Iris pigment epithelial cell (primary cell): Measurements from ENCODE around the gene COL11A2.
A peak's percentile ranks its signal among the peaks of the same experiment; 100 is the strongest.

Source experiments
- DNase-seq: peaks from one replicate; pipeline ENCODE4 v3.0.0-alpha.2; 2011; ENCODE audit warnings: low read depth

The COL11A2 gene

DNA sequence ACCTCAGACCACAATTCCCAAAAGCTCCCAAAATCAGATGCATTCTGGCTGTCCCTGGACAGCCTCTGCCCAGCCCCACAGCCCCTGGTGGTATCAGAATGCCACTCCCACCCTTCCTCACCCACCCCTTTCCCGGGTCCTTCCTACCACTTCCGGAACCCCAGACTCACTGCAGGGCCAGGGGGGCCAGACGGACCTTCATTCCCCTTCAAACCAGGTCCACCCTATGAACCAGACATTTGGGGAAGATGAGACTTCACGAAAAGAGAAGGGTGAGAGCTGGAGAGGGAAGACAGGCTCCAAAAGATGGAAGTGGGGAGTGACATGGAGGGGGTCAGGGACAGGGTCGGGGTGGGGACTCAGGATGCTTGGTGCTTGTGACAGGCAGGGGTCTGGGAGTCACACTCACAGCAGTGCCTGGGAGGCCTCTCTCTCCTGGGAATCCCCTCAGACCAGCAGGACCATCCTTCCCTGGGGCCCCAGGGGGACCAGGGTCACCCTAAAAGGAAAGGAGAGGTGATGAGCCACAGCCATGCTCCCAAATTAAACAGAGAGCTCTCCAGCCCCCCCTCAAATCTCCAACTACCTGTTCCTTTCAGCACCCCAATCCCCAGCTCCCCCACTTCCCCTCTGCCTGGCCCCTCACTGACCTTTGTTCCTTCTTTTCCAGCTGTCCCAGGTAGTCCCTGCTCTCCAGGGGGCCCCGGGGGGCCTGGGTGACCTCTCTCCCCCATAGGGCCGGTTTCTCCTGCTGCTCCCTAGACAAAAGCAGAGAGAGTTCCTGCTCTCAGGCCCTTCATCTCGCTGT, 20.2 kb downstream of the COL11A2 start:
- no peak for DNase-seq

DNA sequence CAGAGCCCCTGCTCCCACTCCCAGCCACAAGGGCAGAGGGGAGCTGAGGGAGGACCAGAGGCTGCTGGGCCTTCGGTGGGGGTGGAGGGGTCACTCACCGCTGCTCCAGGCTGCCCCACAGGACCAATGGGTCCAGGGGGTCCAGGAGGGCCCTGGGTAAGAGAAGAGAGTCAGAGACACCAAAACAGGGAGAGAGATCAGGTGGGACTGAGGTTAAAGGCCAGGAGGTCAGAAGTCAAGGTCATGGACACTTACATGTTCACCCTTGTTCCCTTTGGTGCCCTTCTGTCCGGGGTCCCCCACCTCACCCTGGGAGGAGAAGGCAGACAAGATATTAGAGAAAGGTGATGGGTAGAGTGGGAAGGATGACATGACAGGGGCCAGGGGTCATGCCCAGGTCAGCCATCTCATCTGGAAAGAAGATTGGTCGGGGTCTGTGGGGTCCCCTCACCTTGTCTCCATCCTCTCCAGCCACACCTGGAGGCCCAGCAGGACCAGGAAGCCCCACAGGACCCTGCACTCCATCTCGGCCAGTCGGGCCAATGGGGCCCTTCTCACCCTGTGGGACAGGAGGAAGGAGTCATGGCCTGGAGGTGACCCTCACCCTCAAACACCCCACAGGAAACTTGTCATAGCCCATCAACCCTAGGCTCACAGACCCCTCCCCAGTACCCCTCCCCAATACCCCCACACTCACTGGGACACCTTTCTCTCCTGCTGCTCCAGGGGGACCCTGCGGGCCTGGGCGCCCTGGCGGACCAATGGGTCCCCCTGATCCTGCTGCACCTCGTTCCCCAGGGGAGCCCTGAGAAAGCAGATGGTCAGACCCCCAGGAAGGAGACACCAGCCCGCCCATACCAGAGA, 21.0 kb downstream of the COL11A2 start:
- no peak for DNase-seq

DNA sequence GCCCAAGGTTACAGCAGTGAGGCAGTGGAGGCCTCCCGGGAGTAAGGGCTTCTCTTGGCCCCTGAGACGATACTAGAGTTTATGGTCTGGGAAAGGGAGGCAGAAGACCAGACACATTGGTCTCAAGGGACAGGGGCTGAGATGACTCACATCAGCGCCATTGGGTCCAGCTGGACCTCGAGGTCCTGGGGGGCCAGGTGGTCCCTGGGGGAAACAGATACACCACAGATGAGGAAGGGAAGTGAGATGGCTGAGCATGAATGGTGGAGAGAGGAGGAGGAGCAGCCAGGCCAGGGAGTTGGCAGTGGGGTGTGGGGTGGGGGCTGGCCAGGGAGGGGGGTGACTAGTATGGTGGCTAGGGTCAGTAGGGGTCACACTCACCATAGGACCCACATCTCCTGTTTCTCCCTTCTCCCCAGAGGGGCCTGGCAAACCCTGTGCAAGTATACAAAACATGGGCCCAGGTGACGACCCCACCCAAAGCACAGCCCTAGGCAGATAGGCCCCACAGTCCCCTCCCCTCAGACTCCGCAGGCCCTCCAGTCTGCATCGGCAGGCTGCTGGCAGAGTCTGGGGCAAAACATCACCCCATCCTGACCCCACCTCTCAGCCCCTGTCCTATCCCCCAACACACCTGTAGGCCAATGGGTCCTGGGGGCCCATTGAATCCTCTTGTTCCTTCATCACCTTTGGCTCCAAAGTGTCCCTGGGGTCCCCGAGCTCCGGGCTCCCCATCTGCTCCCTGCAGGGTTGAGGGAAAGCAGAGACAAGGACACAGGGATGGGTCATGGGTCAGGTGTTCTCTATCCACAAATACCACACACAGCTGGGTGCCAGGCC, 21.9 kb downstream of the COL11A2 start:
- DNase-seq, result no peak

DNA sequence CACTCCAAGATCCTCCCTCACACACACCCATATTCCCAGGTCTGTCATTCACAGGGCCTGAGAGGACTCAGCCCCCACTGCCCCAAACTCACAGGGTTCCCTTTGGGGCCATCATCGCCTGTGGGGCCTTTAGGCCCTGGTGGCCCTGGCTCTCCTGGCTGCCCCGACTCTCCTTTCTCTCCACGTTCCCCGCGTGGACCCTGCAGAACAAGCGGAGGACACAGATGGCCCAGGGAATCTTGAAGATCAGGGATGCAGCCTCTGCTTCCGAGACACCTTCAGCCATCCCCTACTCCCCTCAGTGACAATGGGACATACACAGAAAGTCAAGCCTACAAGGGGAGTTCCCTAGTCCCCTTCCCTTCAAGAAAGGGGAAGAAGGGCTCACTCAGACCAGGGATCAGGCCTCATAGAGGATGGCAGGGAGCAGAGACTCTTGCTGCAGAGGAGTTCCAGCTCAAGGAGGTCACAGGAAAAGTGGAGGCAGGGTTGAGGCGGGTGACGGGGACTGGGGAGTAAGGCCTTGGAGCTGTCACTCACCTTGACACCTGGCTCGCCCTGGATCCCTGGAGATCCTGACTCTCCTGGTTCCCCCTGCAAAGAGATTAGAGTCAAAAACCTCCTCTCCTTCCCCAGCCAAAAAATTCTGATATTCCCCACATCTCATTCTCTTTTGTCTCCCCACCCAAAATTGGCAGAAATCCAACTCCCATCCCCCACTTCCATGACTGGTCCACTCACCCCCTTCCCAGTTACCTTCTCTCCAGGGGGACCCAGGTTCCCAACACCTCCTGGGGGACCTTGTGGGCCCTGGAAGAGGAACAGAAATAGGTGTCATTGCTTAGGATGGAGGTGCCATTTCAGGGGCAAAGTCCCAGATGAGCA, 22.7 kb downstream of the COL11A2 start:
- no peak for DNase-seq

DNA sequence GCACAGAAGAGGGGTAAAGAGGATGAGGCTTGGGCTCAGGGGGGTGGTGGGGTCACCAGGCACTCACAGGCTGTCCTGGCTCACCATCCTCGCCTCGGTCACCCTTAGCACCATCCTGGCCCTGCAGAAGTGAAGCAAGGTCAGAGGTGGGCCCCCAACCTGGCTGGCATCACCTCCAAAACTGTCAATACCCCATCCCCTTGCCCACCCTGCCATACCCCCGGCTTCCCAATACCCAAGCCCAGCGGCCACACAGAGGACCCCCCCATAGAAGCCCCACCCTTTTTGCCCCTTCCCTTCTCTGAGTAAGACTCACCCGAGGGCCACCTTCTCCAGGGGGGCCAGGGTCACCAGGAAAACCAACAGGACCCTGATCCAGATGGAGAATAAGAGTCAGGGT, 23.6 kb downstream of the COL11A2 start:
- DNase-seq, result no peak

DNA sequence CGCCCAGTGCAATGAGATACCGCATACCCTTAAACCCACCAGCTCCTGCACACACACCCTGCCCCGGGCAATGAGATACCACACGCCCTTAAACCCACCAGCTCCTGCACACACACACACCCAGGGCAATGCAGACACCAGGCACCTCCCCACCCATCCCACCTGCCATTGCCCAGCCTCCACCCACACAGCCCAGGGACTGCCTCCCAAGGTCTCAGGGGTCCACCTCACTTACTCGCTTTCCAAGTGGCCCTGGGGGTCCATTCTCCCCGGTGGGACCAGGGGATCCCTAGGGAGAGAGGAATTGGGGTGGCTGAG, 24.0 kb downstream of the COL11A2 start:
- no peak for DNase-seq

DNA sequence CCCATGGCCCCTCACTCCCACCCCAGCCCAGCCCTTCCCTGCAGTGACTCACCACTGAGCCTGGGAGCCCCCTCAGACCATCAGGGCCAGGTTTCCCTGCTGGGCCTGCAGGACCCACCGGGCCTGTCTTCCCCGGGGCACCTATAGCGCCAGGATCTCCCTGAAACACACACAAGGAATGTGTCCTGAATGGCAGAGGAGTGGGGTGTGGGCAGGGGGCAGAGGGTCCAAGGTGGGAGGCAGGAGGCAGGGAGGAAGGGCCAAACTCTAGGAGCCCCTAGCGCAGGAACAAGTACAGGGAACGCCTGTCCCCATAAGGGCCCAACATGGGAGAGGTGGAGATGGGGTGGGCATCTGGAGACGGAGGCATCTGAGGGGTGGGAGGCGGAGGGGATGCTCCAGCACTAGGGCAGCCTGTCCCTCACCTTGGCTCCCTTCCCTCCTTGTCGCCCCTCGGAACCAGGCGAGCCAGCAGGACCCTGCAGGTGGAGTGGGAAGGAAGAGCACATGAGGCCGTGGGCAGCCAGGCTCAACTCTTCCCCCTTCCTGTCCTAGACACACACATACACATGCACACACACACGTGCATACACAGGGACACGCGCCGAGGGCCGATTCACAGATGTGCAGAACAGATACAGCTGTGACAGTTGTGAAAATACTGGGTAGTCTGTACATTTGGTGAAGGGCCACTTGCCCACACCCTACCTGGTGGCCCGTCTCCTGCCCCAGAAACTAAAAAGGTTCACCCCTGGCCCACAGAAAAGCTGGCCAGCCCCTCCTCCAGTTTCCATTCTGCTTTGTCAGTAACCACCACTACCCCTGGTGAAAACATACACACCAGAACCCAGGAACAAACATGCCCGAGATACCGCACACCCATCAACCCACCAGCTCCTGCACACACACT, 24.6 kb downstream of the COL11A2 start:
- no peak for DNase-seq

DNA sequence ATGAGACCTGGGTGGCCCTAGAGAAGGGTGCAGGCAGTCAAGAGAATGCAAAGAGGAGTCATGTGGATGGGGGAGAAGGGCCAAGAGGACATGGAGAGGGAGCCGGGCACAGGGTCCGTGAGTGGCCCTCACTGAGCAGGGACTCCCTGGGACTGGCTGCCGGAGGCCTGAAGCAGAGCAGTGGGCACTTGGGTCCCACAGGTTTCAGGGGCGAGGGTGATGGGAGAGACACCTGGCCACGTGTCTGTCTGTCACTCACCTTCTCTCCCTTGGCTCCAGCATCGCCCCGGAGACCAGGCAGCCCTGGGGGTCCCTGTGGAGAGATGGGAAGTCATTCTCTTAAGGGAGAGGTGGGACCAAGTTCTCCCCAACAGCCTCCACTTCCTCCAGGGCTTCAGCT, 25.5 kb downstream of the COL11A2 start:
- no peak for DNase-seq

DNA sequence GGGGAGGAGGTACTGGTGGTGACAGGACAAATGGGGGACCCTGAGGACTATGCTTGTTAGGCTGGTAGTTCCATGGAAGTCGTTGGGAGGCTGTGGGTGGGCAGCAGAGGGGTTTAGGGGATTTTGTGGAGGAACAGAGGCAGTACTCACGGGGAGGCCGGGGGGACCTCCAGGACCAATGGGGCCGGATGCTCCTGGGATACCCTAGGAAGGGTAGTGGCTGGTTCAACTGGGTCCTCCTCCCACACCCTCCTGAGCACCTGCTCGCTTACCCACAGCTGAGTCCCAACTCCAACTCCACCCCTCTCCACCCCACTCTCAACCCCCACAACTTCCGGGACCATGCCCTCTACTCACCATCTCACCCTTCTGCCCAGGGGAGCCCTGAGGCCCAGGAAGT, 25.9 kb downstream of the COL11A2 start:
- DNase-seq, result no peak

DNA sequence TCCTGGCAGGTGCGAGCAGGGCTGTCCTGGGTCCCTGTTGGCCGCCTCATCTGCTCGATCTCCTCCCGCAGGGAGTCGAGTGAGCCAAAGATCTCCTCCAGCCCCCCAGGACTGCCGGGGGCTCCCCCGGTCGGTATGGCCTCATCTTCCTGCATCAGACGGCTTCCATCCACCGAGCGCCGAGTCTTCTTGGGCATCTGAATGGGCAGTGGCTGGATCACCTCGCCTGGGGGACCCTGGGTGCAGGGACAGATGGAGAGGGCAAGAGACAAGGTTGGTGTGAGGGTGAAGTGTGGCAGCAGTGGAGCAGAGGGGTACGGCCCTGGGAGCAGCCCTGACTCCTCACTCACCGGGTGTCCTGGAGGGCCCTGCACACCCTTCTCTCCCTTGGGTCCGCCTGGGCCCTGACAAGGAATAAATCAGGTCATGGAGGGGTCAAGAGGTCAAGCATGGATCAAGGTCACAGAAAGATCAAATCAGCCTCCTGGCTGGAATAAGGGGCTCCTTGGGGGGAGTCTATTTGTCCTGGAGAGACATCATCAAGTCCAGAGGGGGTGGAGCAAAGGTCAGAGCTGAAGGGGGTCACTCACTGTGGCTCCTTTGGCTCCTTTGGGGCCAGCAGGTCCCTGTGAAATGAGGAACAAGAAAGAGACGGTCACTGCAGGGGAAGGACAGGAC, 26.5 kb downstream of the COL11A2 start:
- DNase-seq, result no peak

DNA sequence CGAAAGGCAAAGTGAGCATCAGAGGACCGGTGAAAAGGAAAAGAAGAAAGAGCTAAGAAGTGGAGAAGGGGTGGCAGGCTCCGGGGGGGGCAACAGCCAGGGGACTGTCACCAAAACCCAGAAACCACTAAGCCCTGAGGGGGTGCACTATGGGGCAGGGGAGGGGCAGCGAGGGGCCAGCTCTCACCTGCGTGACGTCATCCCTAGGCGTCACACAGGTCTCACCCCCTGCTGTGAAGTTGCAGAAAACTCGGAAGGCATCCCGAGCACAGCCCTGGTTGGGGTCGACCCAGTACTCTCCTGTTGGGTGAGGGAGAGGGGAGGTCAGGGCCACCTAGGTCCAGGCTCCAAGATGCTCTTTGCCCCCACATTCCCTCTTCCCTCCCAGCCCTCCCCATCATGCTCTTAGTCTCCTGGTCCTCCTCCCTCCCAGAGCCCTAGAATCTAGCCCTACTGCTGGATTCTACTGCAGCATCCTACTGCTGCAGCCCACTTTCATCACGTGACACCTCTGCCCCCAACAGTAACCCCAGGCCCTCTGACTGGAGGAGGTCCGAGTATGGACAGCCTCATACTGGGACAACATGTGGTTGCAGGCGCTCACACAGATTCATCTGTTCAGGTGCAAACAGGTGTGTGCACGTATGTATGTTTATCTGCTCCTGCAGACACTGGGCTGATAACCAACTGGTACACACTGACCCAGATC, 27.4 kb downstream of the COL11A2 start:
- DNase-seq, result no peak

DNA sequence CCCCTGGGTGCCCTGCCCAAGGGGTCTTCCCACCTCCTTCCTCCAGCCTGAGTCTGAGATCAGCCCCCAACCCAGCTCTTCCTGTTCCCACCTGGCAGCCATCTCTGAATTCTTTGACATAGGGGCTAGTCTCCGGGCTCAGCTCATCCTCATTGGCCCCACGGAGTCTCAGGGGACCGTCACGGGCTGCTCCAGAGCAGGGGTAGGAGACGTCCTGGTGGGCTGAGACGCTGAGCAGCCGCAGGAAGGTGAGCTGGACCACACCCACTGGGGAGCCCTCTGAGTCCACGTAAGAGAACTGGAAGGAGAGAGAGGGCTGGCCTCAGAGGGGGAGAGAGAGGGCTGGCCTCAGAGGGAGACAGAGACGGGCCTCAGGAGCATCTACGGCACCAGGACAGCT, 28.1 kb downstream of the COL11A2 start:
- DNase-seq, result no peak

DNA sequence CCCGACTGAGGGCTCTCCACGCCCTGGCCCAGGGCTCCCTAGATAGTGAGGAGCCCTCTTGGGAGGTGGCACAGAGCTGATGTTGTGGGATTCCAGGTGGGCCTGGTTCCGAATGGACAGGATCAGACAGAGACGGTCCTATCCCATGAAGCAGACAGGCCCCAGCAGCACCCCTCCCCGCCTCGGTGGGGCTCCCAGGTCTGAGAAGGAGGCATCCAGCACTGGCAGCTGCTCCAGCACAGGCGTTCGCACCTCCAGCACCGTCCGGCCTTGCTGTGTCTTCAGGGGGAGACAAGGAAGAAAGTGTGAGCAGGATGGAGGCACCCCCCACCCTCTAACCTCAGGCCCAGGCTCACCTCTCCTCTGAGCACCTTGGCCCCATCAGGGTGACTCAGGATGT, 28.7 kb downstream of the COL11A2 start:
- DNase-seq, result no peak

DNA sequence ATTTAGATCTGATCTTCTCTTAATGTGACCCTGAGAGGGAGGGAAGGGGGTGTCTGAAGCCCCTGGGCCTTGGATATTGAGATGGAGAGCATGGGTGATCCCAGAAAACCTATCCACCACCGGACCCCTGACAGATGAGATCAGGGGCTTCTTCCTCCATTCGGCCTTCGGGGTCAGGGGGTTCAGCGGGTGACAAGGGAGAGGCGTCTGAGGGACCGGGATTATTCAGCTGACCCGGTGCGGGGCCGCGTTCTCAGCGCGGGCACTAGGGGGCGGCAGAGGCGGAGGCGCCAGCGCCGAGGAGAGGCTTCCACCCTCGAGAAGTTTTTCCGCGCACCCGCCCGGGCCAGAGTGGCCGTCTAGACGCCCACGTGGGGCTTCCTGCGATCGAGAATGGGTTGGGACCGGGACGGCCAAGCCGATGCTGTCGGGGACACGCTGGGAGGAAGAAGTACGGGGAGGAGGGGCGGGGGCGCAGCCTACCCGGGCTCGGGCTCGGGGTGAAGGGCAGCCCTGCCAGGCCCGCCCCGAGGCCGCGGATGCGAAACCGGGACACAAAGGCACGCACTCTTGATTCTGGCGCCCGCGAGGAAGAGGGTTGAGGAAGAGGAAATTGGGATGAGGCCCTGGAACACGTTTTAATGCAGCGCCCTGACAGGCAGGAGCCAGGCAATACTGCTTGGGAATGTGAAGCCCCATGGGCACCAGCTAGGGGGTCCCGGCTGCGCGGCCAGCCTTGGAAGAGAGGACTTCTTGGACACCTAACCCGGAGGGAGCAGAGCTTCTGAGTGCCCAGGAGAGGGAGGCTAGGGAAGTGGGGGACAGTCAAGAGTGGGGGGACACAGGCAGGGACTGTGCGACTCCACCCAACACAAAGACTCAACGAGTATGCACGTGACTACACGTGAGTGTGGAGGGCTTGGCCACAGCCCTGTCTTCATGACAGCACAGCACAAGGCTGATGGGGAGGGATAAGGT, 30.6 kb downstream of the COL11A2 start:
- DNase-seq, result peak; percentile 54

DNA sequence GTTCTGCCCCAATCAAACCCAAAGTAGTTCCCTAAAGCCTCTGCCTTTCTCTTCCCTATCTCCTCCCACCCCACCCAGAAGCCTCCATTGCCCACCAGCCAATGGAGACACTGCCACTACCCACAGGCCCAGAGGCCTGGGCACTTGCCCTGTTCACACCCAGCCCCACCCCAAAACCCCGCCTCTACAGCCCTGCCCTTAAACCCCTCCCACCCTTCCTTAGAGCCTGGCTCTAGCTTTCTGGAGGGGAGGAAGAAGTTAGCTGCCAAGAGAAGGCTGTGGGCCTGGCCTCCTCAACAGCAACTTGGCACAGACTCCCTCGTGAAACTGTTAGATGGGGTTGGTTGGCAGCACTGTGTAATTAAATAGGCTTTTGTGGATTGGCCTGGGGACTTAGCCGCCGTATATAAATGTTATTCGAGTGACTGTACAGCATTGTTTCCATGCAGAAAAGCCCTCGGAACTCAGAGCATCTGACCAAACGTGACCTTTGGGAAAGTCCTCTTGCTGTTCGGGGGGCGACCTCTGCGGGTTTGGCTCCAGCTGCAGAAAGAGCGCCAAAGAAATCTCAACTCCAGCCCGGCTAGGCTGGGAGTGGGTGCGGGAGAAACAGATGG, 31.4 kb downstream of the COL11A2 start:
- DNase-seq, result peak; percentile 96

DNA sequence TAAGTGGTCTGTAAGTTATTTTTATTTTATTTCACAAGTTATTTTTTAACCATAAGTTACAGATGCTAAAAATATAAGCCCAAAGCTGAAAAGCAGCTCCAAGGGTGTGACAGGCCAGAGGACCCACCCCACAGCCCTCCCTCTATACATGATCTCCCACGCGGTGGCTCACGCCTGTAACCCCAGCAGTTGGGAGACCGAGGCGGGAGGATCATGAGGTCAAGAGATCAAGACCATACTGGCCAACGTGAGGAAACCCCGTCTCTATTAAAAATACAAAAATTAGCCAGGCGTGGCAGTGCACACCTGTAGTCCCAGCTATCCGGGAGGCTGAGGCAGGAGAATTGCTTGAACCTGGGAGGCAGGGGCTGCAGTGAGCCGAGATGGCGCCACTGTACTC, 32.2 kb downstream of the COL11A2 start:
- DNase-seq, result no peak

DNA sequence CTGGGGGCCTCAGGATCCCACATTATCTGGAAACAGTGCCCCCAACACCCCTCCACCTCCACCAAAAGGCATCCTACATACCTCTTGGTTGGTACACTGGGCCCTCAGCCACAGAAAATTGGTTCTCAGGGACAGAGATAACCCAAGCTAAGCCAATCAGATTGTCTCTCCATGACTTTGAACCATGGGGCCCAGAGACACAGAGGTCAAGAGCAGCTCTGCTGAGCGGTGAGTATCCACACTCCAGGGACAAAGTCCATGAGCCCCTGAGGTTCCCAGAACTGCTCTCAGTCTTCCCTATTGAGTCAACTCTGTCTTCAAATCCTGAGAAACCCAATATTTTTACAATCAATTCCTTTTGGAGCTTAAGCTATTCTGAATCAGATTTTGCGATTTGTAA, 35.3 kb downstream of the COL11A2 start:
- no peak for DNase-seq

DNA sequence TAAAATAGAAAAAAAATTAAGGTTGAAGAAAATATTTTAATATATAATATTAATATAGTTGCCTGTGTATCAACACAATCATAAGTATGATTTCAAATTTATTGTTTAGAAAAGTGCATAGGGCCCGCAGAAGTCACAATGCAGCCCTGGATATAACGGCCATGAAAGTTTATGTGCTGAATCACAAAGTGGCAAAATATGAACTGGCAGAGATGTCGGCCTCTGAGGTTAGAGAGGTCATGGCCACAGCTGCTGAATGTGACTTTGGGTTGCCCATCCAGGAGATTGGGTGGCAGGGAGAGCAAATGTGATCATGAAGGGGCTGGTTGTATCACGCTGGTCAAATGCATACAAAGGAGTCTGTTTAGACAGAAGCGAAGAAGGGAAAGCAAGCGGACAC, 35.7 kb downstream of the COL11A2 start:
- no peak for DNase-seq
